AG08396 (cell line): ENCODE results near the gene LETMD1.
"Not testable (repeated sequence)": the region's sequence is repeated elsewhere in the genome, so short reads cannot be mapped to it uniquely, and the experiment has no call there.

Experiments used
- DNase-seq: peaks from one replicate; pipeline ENCODE4 v3.0.0; 2012; ENCODE audit warnings: low spot score, mixed read lengths

The LETMD1 gene

DNA sequence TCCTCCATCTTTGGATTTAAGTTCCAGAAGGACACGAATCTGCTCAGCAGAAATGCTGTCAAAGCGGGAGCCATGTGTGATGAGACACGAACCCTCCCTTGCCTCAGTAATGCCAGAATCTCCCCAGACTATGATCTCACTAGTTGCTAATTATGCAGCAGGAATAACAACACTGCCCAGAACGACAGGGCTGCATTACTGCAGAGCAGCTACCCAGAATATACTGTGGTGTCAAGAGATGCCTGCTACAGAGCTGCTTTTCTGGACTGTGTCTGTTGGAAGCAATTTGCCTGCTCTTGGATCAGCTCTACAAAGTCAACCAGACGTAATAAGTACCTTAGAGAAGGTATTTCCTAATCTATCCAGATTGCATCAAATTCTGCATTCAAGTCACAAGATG lies 29.8 kb downstream of the LETMD1 start:
- DNase-seq: peak; percentile 53

DNA sequence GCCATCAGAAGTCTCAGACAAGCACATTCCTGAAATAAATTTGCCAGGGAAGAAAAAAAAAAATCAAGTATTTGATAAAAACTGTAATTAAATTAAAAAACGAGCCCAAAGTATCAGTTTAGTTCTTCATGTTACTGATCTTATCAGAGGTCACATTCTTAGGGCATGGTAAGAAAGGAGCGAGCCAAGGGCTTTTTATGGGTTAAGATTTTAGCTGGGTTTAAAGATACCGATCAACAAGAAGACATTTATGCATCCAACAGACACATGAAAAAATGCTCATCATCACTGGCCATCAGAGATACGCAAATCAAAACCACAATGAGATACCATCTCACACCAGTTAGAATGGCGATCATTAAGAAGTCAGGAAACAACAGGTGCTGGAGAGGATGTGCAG lies 30.2 kb downstream of the LETMD1 start:
- DNase-seq: not testable (repeated sequence)

DNA sequence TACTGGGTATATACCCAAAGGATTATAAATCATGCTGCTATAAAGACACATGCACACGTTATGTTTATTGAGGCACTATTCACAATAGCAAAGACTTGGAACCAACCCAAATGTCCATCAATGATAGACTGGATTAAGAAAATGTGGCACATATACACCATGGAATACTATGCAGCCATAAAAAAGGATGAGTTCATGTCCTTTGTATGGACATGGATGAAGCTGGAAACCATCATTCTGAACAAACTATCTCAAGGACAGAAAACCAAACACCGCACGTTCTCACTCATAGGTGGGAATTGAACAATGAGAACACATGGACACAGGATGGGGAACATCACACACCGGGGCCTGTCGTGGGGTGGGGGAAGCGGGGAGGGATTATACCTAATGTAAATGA lies 30.7 kb downstream of the LETMD1 start:
- DNase-seq: not testable (repeated sequence)

DNA sequence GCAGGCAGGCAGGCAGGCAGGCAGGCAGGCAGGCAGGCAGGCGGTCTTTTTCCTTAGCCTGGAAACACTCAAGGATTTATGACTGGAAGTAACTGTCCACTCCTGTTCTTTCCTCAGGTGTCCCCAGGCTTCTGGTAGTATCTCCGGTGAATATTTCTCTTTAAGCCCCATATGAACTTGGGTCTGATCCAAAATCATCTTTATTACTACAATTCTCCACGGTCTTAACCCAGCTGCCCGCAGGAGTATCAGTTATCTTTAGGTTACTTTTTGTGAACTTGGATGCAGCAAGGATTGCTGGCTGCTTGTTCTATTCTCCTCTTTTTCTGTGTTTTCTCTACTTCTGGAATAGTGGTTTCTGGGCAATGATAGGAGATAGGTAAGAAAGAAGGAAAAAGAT lies 32.0 kb downstream of the LETMD1 start:
- no peak for DNase-seq

DNA sequence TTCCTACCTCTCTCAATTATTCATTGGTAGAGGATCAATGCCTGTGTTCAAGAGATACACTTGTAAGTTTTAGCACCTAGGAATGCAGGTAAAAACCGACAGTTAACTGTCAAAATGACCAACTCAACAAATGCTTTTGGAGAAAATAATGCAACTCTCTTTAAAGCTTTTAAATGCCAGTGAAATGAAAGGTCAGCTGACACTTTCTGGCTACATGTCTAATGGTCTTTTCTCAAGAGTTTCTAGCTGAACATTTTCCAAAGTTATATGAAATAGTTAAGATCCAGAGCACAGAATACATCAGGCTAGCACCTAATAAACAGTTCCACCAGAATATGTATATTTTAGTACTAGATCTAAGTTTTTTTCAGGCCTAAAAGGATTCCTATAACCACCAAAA lies 33.3 kb downstream of the LETMD1 start:
- no peak for DNase-seq

DNA sequence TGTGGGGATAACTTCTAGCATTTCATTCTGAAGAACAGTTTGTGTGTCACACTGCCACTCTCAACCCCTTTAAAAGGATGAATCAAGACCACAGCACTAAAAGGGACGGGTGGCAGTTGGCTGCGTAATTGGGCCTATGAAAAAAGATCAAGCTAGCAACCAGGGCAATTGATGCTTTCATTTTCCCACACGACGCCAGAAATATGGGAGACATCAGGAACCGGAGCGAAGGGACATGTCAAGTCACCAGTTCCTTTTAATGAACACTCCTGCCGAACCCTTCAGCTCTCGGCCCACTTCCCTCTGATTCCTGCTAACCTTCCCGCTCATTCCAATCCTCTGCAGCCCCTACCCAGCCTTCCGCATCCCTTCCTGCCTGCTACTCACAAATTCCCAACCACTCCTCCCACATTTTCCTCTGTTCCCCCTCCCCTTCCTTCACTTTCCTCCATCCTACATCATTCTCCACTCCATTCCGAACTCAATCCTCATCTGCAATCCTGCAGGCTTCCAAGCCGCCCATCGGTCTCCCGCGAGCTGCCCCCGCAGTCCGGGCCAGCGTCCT lies 34.5 kb downstream of the LETMD1 start:
- peak; percentile 41 for DNase-seq

DNA sequence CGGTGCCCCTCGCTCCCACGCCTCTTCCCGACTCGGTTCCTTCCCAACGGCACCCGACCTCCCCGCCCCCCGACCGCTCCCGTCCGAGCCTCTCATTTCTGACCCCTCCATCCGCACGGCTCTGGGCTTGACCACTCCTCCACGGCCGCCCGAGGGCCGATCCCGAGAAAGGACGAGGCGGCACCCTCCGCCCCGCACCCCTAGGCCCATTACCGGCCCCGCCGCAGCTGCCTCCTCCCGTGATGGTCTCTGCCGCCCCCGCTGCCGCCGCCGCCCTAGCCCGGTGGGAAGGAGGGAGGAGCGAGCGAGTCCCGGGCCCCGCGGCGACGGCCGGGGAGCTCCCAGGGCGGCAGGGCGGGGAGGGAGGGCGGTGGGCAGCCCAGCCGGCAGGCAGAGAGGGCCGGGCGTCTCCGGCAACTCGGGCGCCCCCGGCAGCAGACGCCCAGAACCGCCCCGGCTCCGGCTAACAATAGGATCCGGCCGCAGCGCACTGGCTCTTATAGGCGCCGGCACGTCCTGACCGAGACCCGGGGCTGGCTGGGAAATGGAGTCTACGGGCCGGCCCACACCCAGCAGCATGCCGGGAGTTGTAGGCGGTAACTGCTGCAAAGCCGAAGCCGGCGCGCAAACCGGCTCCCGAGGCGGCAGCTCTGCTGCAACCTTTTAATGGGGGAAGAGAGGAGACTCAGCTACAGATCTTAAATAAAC lies 35.2 kb downstream of the LETMD1 start, which contains the start of gene CSRNP2:
Gene CSRNP2, minus strand, starts transcription at position 471 of the 708 bp plus-strand sequence. CDS start 7,035 bp downstream, outside the sequence.
- peak; percentile 98 for DNase-seq

DNA sequence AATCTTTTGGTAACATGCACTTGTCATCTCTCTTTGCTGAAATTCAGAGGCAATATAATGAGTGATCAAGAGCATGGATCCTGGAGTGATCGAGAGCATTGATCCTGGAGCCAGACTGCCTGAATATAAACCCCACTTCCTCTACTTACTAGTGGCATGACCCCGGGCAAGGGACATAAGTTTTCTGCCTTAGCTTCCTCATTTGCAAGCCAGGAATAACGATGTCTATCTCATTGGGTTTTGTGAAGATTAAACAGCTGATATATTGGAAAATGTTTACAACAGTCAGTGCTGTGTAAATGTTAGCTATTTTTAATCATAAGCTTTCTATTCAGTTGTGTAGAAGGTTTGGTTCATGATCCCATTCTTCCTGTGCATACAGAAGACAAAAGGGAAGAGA lies 37.6 kb downstream of the LETMD1 start:
- no peak for DNase-seq

DNA sequence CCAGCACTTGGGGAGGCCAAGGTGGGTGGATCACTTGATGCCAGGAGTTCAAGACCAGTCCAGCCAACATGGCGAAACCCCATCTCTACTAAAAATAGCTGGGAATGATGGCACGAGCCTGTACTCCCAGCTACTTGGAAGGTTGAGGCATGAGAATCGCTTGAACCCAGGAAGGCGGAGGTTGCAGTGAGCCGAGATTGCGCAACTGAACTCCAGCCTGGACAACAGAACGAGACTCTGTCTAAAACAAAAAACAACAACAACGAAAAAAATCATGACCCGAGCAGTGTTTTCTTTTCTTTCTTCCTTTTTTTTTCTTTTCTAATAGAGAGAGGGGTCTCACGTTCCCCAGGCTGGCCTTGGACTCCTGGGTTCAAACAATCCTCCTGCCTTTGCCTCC lies 38.8 kb downstream of the LETMD1 start:
- DNase-seq: no peak

DNA sequence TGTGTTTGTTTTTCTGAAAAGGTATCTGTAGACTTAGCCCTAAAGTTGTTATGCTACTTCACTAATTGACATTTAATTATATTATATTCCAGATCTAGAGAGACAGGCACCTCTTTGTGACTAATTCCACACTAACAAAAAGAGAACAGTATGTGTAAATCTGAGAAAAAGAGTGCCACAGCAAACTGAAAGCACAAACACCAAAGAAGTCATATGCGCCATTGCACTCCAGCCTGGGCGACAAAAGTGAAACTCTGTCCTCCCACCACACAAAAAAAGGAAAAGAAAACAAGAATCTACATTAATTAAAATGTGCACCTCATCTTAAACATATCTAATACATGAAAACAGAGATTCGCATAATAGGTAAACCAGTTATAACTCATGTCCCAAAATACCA lies 39.7 kb downstream of the LETMD1 start:
- DNase-seq: no peak

DNA sequence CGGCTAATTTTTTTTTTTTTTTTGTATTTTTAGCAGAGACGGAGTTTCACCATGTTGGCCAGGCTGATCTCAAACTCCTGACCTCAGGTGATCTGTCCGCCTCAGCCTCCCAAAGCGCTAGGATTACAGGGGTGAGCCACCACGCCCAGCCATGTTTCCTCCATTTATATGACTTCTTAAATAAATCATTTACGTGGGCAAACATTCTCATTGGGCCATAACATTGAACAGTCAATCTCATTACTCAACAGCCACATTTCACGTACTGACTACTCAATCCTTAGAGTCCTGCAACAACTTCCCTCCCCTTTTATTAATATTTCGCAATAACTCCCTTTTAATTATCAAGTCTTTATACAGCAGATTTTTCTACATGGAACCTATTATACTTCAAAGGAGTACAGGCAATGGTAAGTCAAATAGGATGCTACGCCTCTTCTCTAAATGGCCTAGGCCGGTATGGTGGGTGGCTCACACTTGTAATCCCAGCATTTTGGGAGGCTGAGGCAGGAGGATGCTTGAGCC lies 42.6 kb downstream of the LETMD1 start:
- no peak for DNase-seq

DNA sequence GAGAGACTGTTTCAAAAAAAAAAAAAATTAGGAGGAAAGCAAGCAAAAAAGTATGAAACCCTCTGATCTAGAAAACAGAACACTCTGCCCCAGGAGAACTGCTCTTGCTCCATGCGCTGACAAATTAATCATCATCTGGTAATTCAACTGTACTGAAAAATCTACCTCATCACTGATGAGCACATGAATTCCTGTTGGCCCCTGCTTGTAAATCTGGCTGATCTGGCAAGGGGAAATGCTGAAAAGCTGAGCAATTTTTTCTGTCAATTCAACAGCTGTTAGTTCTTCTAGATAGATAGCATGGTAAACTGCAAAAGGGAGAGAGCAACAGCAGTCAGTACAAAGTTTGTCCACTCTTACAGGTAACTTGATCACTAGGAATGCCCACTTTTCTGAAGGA lies 50.5 kb downstream of the LETMD1 start:
- no peak for DNase-seq

DNA sequence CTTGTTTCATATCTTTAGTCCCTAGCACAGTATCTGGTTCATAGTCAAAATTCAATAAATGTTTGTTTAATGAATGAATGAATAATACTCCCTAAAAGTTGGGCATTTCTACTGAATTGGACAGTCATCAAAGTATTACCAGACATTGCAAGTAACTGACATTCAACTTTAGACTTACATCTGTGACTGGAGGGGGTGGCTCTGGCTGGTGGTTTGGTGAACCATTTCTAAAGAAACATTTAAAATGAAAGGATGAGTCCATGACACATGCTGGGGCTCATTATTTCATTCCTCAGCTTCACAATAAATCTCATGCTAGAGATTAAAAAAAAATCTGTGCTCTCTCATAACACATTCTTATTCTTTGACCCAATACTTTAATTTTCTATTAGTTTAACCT lies 55.9 kb downstream of the LETMD1 start:
- no peak for DNase-seq

DNA sequence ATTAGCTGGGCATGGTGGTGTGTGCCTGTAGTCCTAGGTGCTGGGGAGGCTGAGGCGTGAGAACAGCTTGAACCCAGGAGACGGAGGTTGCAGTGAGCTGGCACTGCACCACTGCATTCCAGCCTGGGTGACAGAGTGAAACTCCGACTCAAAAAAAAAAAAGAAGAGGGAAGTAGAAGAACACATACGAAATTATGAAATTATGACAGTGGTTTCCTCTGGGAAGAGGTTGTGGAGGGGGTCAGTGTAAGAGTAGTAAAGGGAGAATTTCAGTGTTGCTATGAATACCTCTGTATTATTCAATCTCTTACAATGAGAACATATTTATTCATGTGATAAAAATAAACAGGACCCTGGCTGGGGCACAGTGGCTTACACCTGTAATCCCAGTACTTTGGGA lies 60.0 kb downstream of the LETMD1 start:
- DNase-seq: no peak
